WERI-Rb-1 (cell line): ENCODE measurements around the gene SULT2B1.

Experiments used
- DNase-seq: peaks from one replicate; pipeline ENCODE4 v3.0.0-alpha.2; 2020
- H3K27ac ChIP-seq: fragments of 250-450 bp; sonication (Bioruptor Pico); 2 replicates; pipeline ENCODE4 v1.5.1; 2020; ENCODE audit warnings: mild to moderate bottlenecking, moderate library complexity
- H3K27me3 ChIP-seq: fragments of 250-450 bp; sonication (Bioruptor Pico); 2 replicates; pipeline ENCODE4 v1.5.1; 2021; ENCODE audit warnings: mild to moderate bottlenecking, low read depth, moderate library complexity; ENCODE audit not compliant: insufficient read depth, severe bottlenecking
- H3K36me3 ChIP-seq: fragments of 250-450 bp; sonication (Bioruptor Pico); 2 replicates; pipeline ENCODE4 v1.5.1; 2020; ENCODE audit warnings: mild to moderate bottlenecking, moderate library complexity
- H3K4me3 ChIP-seq: 2 replicates; pipeline ENCODE4 v1.5.1; 2011; ENCODE audit warnings: low read depth, mild to moderate bottlenecking, control low read depth, low read length
- H3K9me3 ChIP-seq: fragments of 250-450 bp; sonication (Bioruptor Pico); 2 replicates; pipeline ENCODE4 v1.5.1; 2021; ENCODE audit warnings: mild to moderate bottlenecking, moderate library complexity; ENCODE audit not compliant: severe bottlenecking
- TF ChIP-seq, protein P1 (sequence below): IDR thresholded peaks from 2 replicates; pipeline ENCODE4 v1.5.1; 2011; ENCODE audit warnings: low read depth, mild to moderate bottlenecking, control low read depth, inconsistent platforms, low read length

SULT2B1 gene

DNA sequence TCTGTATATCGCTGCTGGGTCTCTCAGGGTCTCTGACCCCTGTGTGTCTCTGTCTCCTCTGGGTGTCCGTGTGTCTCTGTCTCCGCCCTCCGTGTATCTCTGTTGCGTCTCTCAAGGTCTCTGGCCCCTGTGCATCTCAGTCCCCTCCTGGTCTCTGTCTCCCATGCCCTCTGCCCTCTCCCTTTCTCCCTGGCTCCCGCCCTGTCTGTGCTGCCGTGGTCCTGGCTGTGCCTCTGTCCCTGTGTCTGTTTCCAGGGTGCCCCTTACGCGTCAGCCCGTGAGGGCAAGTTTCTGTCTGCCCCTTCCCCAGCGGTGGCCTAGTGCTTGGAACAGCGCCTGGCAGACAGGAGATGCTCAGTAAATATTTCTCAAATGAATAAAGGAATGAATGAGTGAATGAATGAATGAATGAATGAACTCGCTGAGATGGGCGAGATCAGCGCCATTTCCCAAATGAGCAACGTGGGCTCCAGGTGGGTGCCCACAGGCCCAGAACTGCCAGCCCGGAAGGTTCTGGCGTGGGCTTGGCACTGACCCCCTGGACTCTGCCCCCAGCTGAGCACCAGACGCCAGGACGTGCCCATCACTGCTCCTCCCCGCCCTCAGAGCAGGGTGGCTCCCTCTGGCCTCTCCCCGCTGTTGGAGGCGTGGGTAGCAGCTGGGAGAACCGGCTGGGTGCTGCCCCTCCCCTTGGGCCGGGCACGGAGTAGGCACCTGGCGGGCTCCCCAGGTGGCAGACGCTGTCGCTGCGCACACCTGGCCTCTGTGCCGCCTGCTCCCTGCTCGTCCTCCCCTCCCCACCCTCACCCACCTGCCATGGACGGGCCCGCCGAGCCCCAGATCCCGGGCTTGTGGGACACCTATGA, at the start of gene SULT2B1:
Gene SULT2B1, plus strand, starts transcription at position 736 of the 866 bp plus-strand sequence. Its CDS starts 81 bp downstream, at position 817.
- peak within 1 kb of the TSS; percentile 82; the same call in 1 of the 2 replicates for H3K27ac ChIP-seq
- no peak for DNase-seq
- TF ChIP-seq, protein P1, sequence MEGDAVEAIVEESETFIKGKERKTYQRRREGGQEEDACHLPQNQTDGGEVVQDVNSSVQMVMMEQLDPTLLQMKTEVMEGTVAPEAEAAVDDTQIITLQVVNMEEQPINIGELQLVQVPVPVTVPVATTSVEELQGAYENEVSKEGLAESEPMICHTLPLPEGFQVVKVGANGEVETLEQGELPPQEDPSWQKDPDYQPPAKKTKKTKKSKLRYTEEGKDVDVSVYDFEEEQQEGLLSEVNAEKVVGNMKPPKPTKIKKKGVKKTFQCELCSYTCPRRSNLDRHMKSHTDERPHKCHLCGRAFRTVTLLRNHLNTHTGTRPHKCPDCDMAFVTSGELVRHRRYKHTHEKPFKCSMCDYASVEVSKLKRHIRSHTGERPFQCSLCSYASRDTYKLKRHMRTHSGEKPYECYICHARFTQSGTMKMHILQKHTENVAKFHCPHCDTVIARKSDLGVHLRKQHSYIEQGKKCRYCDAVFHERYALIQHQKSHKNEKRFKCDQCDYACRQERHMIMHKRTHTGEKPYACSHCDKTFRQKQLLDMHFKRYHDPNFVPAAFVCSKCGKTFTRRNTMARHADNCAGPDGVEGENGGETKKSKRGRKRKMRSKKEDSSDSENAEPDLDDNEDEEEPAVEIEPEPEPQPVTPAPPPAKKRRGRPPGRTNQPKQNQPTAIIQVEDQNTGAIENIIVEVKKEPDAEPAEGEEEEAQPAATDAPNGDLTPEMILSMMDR: no peak
- H3K36me3 ChIP-seq: no peaks in the 10 kb centered on the region
- no peak within 1 kb of the TSS for H3K4me3 ChIP-seq
- H3K27me3 ChIP-seq: no peaks in the 10 kb centered on the region
- no peaks in the 10 kb centered on the region for H3K9me3 ChIP-seq

DNA sequence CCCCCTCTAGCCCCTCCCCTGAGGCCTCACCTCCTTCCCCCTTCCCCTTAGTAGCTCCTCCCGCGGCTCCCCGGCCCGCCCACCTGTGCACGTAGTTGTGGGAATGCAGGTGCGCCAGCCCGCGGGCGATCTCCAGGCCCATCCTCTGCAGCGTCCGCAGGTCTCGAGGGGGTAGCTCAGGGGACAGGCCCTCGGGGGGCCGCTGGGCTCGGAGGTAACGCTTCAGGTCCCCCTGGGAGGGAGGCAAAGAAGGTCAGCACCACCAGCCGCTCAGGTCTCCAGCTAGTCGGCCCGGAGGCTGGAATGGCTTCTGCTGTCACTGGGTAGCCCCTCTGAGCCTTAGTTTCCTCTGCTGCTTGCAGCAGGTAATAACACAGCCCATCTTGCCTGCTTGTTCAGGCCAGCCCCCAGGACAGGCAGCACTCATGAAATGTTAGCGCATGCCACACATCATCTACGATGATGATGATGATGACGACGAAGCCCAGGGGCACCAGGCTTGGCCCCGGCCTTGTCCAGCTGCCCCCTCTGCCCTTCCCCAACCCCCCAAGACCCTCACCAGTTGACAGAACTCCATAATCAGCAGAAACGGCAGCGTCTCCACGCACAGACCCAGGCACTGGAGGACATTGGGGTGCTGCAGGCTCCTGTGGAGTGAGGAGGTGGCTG, 49.5 kb upstream of the SULT2B1 start:
- H3K4me3 ChIP-seq: peak overlapping the region; percentile 24

DNA sequence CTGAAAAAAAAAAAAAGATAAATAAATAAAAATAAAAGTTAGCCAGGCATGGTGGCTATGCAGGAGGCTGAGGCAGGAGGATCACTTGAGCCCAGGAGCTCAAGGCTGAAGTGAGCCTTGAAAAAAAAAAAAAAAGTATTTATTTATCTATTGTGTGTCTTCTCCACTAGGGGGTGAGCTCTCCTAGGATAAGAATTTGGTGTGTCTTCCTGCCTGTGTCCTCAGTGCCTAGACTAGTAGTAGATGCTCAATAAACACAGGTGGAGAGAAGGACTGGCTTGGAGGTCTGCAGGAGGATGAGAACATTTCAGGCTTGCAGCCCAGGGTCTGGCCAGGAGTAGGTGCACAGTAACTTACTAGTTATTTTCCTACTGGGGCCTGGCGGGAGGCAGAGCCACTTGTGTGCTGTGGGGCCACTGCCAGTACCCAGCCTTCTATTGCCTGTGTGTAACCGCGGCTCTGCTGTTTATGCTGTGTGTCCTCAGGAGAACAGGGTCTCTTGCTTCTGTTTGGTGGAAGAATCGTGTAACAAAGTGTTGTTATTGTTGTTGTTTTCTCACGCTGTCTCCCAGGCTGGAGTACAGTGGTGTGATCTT, 45.7 kb upstream of the SULT2B1 start:
- no peaks in the 10 kb centered on the region for H3K27me3 ChIP-seq
- TF ChIP-seq, protein P1: peak; percentile 33; the same call in 1 of the 2 replicates
- no peak overlapping the region for H3K27ac ChIP-seq
- DNase-seq: no peak
- H3K4me3 ChIP-seq: no peak overlapping the region
- H3K36me3 ChIP-seq: no peaks in the 10 kb centered on the region
- no peaks in the 10 kb centered on the region for H3K9me3 ChIP-seq

More for the DNA sequence above, 49.5 kb upstream of the SULT2B1 start:
- Histone ChIP-seq H3K27me3 (peaks cover 3% of the 10 kb centered on the region), H3K27ac (no peak overlapping the region), H3K36me3 (no peaks in the 10 kb centered on the region), H3K9me3 (no peaks in the 10 kb centered on the region)
- TF ChIP-seq, protein P1: no peak
- DNase-seq: no peak

DNA sequence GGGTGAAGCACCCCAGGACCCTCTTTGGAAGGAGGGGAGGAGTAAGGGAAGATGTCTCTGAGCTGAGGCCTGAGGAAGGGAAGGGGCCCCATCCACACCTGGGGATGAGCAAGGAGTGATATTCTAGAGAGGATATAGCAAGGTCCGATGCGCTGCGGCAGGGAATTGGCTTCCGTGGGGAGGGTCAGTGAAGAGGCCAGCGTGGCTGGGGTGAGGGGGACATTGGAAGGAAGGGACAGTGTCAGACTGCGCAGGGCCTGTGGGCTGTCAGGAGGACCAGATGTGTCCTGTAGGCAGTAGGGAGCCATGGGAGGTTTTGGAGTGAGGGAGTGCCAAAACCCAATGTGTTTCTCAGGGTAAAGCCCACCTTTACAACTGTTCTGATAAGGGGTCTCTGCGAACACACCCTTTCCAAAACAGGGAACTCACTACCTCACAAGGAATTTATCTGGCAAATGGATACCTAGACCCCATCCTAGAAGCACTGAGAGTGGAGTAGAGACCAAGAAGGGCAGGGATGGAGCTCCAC, 44.0 kb upstream of the SULT2B1 start:
- Histone ChIP-seq H3K4me3 (no peak overlapping the region), H3K9me3 (no peaks in the 10 kb centered on the region), H3K36me3 (no peaks in the 10 kb centered on the region), H3K27me3 (no peaks in the 10 kb centered on the region), H3K27ac (no peak overlapping the region)
- TF ChIP-seq, protein P1: no peak
- DNase-seq: no peak

DNA sequence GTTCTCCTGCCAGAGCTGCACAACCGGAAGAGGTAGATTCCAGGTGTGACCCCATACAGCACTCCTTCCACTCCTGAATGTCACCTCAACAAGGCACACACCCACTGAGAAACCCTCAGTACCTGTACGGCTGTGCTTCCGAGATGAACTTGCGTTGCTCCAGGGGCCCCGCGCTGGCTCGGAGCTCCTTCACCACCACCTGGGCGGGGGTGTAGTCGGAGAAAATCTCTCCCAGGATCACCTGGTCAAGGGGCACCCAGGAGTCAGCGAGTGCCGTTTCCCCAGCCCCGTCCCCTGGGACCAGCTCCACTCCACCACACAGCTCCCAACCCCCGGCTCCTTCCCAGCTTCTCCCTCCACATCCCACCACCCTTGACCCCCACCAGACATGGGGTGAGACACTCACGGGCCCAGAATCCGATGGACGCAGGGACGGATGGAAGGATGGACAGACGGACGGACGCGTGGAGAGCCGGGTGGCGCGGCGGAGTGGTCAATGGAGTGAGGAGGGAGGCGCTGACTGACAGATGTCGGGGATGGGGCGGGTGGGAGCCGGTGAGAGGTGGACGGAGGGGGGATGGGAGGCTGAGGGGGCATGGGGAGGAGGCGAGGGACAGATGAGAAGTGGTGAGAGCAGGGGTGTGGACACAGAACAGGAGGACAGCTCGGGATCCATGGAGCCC, 43.1 kb upstream of the SULT2B1 start:
- Histone ChIP-seq H3K27ac (no peak overlapping the region), H3K4me3 (no peak overlapping the region), H3K27me3 (no peaks in the 10 kb centered on the region), H3K36me3 (no peaks in the 10 kb centered on the region), H3K9me3 (no peaks in the 10 kb centered on the region)
- no peak for DNase-seq
- TF ChIP-seq, protein P1: no peak
